ENCODE results near the gene SCEL. TPM values are rescaled to one million over a fixed set of nuclear protein-coding genes. Genes with fewer than 3 reads are reported as not detected.

The SCEL gene, protein sequence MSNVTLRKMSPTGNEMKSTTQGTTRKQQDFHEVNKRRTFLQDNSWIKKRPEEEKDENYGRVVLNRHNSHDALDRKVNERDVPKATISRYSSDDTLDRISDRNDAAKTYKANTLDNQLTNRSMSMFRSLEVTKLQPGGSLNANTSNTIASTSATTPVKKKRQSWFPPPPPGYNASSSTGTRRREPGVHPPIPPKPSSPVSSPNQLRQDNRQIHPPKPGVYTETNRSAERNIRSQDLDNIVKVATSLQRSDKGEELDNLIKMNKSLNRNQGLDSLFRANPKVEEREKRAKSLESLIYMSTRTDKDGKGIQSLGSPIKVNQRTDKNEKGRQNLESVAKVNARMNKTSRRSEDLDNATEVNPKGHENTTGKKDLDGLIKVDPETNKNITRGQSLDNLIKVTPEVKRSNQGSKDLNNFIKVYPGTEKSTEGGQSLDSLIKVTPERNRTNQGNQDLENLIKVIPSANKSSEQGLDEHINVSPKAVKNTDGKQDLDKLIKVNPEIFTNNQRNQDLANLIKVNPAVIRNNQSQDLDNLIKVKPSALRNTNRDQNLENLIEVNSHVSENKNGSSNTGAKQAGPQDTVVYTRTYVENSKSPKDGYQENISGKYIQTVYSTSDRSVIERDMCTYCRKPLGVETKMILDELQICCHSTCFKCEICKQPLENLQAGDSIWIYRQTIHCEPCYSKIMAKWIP
- polyA plus RNA-seq = 100 to 1,000 TPM; 319 to 528 TPM

DNA sequence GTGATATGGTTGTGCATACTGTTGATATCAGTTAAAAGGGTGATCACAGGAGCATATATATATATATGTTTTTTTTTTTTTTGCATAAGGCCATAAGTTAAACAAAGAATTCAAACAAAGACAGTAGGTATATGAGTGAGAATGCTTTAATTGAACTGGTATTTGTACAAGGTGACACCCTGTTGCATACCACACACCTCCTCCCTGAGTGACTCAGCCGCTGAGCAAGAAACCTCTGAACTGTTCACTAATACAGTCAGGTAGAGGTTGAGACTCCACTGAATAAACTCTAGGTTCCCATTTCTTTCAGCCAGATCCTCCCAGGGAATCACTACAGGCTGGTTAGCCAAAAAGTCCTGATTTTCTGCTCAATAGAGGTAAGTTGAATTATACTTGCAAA, at the start of gene SCEL:
Gene SCEL, plus strand, starts transcription at position 259 of the 400 bp plus-strand sequence. CDS start 20,170 bp downstream, outside the sequence.
- Histone ChIP-seq H3K4me1 (ENCODE audit: control insufficient read depth in 2 of 2, insufficient read depth in 2 of 2, low read length in 1 of 2) (no peaks in the 10 kb centered on the region), H3K27ac (ENCODE audit: low read depth in 2 of 2, low read length in 1 of 2) (peak within 1 kb of the TSS; percentile 91 to 94), H3K4me3 (ENCODE audit: low read depth in 1 of 2, low read length in 2 of 2) (peak within 1 kb of the TSS; percentile 51 to 81), H3K36me3 (ENCODE audit: control insufficient read depth in 2 of 2, insufficient read depth in 2 of 2, low read length in 1 of 2) (no peaks in the 10 kb centered on the region), H3K9me3 (ENCODE audit: control insufficient read depth in 2 of 2, insufficient read depth in 1 of 2, low read depth in 1 of 2, low read length in 1 of 2) (no peaks in the 10 kb centered on the region), H3K27me3 (ENCODE audit: control insufficient read depth in 1 of 2, insufficient read depth in 2 of 2, low read length in 2 of 2) (no peaks in the 10 kb centered on the region)
- 30 to 46% methylated on average over 1 of the region's 1 CpG for WGBS, 2 donors

DNA sequence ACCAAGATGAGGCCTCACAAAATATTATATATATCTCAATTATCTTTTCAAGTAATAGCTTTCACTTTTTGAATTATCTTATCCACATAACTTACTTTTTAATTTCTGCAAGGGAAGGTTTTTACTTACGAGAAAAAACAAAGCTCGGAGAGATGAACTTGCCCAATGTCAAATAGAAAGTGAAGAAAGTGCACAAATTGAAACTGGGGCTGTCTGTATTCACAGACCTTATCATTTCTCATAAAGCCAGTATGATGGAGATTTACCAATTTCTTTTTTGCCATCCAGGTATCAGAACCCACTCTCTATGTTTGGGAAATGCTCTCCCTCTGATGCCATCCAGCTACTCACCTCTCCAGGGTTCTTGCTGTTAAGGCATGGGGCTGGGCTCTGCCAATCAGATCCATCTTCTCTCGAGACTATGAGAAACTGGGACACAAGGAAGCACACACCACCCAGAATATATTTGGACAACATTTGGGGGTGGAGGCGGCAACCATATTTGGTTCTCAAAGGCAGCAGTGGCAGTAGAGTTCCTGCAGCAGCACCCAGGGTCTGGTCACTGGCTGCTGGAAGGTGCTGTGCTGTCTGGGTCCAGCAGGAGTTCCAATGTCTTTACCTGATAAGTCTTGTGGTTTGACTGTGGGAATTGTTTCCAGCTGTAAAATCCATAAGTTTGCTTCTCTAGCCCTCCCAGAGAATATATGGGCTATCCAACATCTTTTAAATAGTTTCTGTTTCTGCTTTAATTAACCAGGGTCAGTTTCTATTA, 45.8 kb upstream of the SCEL start:
- Histone ChIP-seq H3K9me3 (ENCODE audit: control insufficient read depth in 2 of 2, insufficient read depth in 1 of 2, low read depth in 1 of 2, low read length in 1 of 2) (no peaks in the 10 kb centered on the region), H3K36me3 (ENCODE audit: control insufficient read depth in 2 of 2, insufficient read depth in 2 of 2, low read length in 1 of 2) (no peaks in the 10 kb centered on the region), H3K27me3 (ENCODE audit: control insufficient read depth in 1 of 2, insufficient read depth in 2 of 2, low read length in 2 of 2) (no peaks in the 10 kb centered on the region), H3K27ac (ENCODE audit: low read depth in 2 of 2, low read length in 1 of 2) (no peak overlapping the region), H3K4me3 (ENCODE audit: low read depth in 1 of 2, low read length in 2 of 2) (no peak overlapping the region), H3K4me1 (ENCODE audit: control insufficient read depth in 2 of 2, insufficient read depth in 2 of 2, low read length in 1 of 2) (no peaks in the 10 kb centered on the region)
- 87 to 88% methylated on average over 4 of the region's 4 CpGs for WGBS, 2 donors

DNA sequence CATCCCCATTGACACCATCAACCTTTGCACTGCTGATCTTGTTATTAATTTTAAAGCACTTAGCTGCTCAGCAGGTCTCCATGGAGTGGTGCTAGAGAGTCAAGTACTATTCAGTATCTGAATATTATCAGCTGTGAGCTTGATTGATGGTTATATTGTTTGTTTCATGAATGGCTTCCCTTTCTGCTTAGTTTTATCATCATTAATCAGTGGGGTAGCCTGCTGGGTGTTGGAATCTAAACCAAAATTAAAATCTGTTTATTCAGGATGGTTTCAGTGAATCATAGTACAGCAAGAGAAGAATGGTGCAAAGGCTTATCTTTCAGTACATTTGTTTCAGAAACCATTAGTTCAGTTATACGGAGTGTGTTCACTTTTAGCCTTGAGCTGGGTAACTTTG, 42.5 kb upstream of the SCEL start:
- WGBS, 2 donors = 7 to 16% methylated on average over 1 of the region's 1 CpG
- H3K9me3 ChIP-seq (ENCODE audit: control insufficient read depth in 2 of 2, insufficient read depth in 1 of 2, low read depth in 1 of 2, low read length in 1 of 2) = no peaks in the 10 kb centered on the region

DNA sequence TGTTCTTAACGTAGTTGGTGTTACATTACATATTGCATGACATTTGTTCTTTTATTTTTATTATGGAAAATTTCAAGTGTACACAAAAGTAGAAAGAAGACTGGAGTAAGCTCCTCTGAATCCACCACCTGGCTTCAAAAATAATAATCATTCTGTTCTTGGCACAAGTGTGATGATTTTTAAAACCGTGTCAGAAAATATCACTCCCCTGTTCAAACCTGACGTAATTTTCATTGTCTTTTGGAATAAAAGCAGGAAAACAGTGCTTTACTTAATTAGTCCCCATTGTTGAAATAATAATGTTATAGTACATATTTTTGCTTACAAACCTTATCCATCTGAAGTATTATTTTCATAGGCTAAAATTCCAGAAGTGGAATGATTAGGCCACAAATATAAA, 41.3 kb upstream of the SCEL start:
- Histone ChIP-seq H3K27me3 (ENCODE audit: control insufficient read depth in 1 of 2, insufficient read depth in 2 of 2, low read length in 2 of 2) (no peaks in the 10 kb centered on the region), H3K4me1 (ENCODE audit: control insufficient read depth in 2 of 2, insufficient read depth in 2 of 2, low read length in 1 of 2) (no peaks in the 10 kb centered on the region), H3K36me3 (ENCODE audit: control insufficient read depth in 2 of 2, insufficient read depth in 2 of 2, low read length in 1 of 2) (no peaks in the 10 kb centered on the region), H3K27ac (ENCODE audit: low read depth in 2 of 2, low read length in 1 of 2) (no peak overlapping the region), H3K9me3 (ENCODE audit: control insufficient read depth in 2 of 2, insufficient read depth in 1 of 2, low read depth in 1 of 2, low read length in 1 of 2) (no peaks in the 10 kb centered on the region), H3K4me3 (ENCODE audit: low read depth in 1 of 2, low read length in 2 of 2) (no peak overlapping the region)
- 55 to 69% methylated on average over 3 of the region's 3 CpGs for WGBS, 2 donors

More for the DNA sequence above, 42.5 kb upstream of the SCEL start:
- no peaks in the 10 kb centered on the region for H3K36me3 ChIP-seq (ENCODE audit: control insufficient read depth in 2 of 2, insufficient read depth in 2 of 2, low read length in 1 of 2)
- no peaks in the 10 kb centered on the region for H3K27me3 ChIP-seq (ENCODE audit: control insufficient read depth in 1 of 2, insufficient read depth in 2 of 2, low read length in 2 of 2)
- H3K27ac ChIP-seq (ENCODE audit: low read depth in 2 of 2, low read length in 1 of 2) = no peak overlapping the region
- no peaks in the 10 kb centered on the region for H3K4me1 ChIP-seq (ENCODE audit: control insufficient read depth in 2 of 2, insufficient read depth in 2 of 2, low read length in 1 of 2)
- no peak overlapping the region for H3K4me3 ChIP-seq (ENCODE audit: low read depth in 1 of 2, low read length in 2 of 2)

DNA sequence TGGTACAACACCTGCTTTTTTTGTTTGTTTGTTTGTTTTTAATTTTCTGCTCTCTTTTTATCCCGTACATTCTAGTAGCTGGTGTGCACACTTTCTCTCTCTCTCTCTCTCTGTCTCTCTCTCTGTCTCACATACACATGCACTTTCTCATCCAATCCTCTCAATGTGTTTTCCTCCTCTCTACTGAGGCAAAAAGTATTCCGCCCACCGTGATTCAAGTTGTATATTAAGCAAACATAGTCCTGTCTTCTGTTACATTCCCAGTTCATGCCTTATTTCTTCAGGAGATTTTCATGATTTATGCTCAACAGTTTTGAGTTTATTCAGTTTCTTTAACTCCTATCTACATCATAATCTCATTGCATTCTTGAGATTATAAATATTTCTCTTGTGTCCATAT, 38.2 kb upstream of the SCEL start:
- WGBS, 2 donors = 73 to 78% methylated on average over 3 of the region's 3 CpGs

DNA sequence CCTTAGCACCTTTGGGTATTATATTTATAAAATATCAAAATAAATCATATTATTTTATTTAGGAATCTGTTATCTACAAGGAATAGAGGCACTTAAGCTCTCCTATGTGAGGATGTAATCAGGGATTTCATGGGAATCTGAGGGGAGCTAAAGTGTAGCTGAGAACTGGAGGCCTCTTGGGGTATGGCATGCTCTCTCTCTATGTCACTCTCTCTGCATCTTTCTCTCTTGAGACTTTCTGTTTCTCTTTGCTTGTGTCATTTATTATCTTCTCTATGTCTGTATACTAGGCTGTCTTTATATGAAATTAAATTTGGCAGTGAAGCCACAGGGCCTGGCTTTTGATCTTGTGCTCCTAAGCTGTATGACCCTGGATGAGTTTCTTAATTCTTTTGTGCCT, 37.7 kb upstream of the SCEL start:
- no peaks in the 10 kb centered on the region for H3K27me3 ChIP-seq (ENCODE audit: control insufficient read depth in 1 of 2, insufficient read depth in 2 of 2, low read length in 2 of 2)
- H3K4me1 ChIP-seq (ENCODE audit: control insufficient read depth in 2 of 2, insufficient read depth in 2 of 2, low read length in 1 of 2) = no peaks in the 10 kb centered on the region
- H3K4me3 ChIP-seq (ENCODE audit: low read depth in 1 of 2, low read length in 2 of 2) = no peak overlapping the region
- H3K36me3 ChIP-seq (ENCODE audit: control insufficient read depth in 2 of 2, insufficient read depth in 2 of 2, low read length in 1 of 2) = no peaks in the 10 kb centered on the region
- H3K9me3 ChIP-seq (ENCODE audit: control insufficient read depth in 2 of 2, insufficient read depth in 1 of 2, low read depth in 1 of 2, low read length in 1 of 2) = no peaks in the 10 kb centered on the region
- H3K27ac ChIP-seq (ENCODE audit: low read depth in 2 of 2, low read length in 1 of 2) = no peak overlapping the region

More for the DNA sequence above, 38.2 kb upstream of the SCEL start:
- Histone ChIP-seq H3K9me3 (ENCODE audit: control insufficient read depth in 2 of 2, insufficient read depth in 1 of 2, low read depth in 1 of 2, low read length in 1 of 2) (no peaks in the 10 kb centered on the region), H3K4me3 (ENCODE audit: low read depth in 1 of 2, low read length in 2 of 2) (no peak overlapping the region), H3K27me3 (ENCODE audit: control insufficient read depth in 1 of 2, insufficient read depth in 2 of 2, low read length in 2 of 2) (no peaks in the 10 kb centered on the region), H3K4me1 (ENCODE audit: control insufficient read depth in 2 of 2, insufficient read depth in 2 of 2, low read length in 1 of 2) (no peaks in the 10 kb centered on the region), H3K27ac (ENCODE audit: low read depth in 2 of 2, low read length in 1 of 2) (no peak overlapping the region), H3K36me3 (ENCODE audit: control insufficient read depth in 2 of 2, insufficient read depth in 2 of 2, low read length in 1 of 2) (no peaks in the 10 kb centered on the region)

DNA sequence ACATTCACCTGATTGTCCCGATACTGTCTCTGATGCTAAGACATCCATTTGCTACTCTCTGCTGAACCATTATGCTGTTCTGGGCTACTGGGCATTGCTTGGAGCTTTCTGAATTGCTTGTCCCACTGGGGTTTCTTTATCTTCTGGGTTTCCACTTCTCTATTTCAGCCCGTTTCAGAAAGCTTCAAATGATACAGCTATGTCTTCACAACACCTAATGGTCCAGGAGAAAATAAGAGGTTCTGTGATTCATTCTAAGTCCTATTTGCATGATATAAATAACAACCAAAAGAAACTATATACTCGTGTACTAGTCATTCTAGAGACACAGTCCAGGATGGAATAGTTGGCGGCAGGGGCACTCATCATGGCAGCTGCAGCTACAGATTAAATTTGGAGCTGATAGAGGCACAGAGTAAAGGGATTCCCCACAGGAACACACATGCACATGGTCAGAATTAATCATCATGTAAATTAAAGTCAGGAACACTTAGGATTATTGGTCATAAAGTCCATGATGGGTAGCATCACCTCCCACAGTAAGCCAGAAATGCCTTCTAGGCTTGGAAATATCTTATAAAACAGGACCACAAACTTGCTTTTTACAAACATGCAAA, 33.3 kb upstream of the SCEL start:
- H3K4me3 ChIP-seq (ENCODE audit: low read depth in 1 of 2, low read length in 2 of 2) = no peak overlapping the region
- no peaks in the 10 kb centered on the region for H3K4me1 ChIP-seq (ENCODE audit: control insufficient read depth in 2 of 2, insufficient read depth in 2 of 2, low read length in 1 of 2)
- 81 to 83% methylated on average over 4 of the region's 4 CpGs for WGBS, 2 donors
- H3K36me3 ChIP-seq (ENCODE audit: control insufficient read depth in 2 of 2, insufficient read depth in 2 of 2, low read length in 1 of 2) = no peaks in the 10 kb centered on the region
- no peaks in the 10 kb centered on the region for H3K27me3 ChIP-seq (ENCODE audit: control insufficient read depth in 1 of 2, insufficient read depth in 2 of 2, low read length in 2 of 2)
- no peak overlapping the region for H3K27ac ChIP-seq (ENCODE audit: low read depth in 2 of 2, low read length in 1 of 2)
- no peaks in the 10 kb centered on the region for H3K9me3 ChIP-seq (ENCODE audit: control insufficient read depth in 2 of 2, insufficient read depth in 1 of 2, low read depth in 1 of 2, low read length in 1 of 2)

DNA sequence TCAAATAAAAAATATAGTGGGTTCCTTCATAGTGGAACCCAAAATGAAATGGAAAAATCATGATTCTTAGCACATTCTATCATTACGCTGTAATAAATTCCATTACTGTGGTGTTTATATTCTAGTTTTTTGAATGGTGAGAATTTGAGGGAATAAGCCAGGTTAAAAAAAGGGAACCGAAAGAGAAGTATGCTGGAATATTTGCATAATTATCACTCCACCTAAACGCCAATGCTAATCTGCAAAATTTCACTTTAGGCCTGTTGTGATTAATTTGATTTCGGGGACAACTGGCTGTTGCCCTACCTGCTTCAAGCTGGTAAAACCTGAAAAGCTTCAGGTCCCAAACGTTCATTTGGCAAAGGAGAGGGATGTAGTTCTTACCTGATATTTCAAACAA, 32.1 kb upstream of the SCEL start:
- WGBS, 2 donors = 62 to 63% methylated on average over 5 of the region's 5 CpGs
- Histone ChIP-seq H3K27me3 (ENCODE audit: control insufficient read depth in 1 of 2, insufficient read depth in 2 of 2, low read length in 2 of 2) (no peaks in the 10 kb centered on the region), H3K27ac (ENCODE audit: low read depth in 2 of 2, low read length in 1 of 2) (peak overlapping the region in 1 of 2 donors; percentile 31), H3K36me3 (ENCODE audit: control insufficient read depth in 2 of 2, insufficient read depth in 2 of 2, low read length in 1 of 2) (no peaks in the 10 kb centered on the region), H3K4me3 (ENCODE audit: low read depth in 1 of 2, low read length in 2 of 2) (no peak overlapping the region), H3K9me3 (ENCODE audit: control insufficient read depth in 2 of 2, insufficient read depth in 1 of 2, low read depth in 1 of 2, low read length in 1 of 2) (no peaks in the 10 kb centered on the region), H3K4me1 (ENCODE audit: control insufficient read depth in 2 of 2, insufficient read depth in 2 of 2, low read length in 1 of 2) (no peaks in the 10 kb centered on the region)

DNA sequence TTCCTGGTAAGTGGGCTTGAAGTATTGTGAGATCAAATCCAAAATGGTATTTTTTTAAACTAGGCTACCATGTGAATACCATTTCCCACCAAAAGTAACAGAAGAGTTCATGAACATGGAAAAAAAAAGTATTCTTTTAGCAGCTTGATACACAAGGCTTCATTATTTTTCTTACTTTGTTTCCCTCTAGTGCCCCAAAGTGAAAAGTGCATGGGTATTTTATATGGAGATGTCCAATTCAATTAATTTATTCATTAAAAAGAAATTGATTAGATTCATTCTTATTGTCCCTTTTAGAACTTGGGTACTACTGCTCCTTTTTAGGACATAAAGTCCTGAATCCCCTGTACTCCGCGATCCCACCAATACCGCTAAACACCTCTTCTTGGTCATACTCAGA, 28.6 kb upstream of the SCEL start:
- H3K27me3 ChIP-seq (ENCODE audit: control insufficient read depth in 1 of 2, insufficient read depth in 2 of 2, low read length in 2 of 2) = no peaks in the 10 kb centered on the region
- no peaks in the 10 kb centered on the region for H3K36me3 ChIP-seq (ENCODE audit: control insufficient read depth in 2 of 2, insufficient read depth in 2 of 2, low read length in 1 of 2)
- H3K27ac ChIP-seq (ENCODE audit: low read depth in 2 of 2, low read length in 1 of 2) = no peak overlapping the region
- 95 to 98% methylated on average over 3 of the region's 3 CpGs for WGBS, 2 donors
- H3K4me1 ChIP-seq (ENCODE audit: control insufficient read depth in 2 of 2, insufficient read depth in 2 of 2, low read length in 1 of 2) = no peaks in the 10 kb centered on the region
- no peak overlapping the region for H3K4me3 ChIP-seq (ENCODE audit: low read depth in 1 of 2, low read length in 2 of 2)
- no peaks in the 10 kb centered on the region for H3K9me3 ChIP-seq (ENCODE audit: control insufficient read depth in 2 of 2, insufficient read depth in 1 of 2, low read depth in 1 of 2, low read length in 1 of 2)

All from esophagus (tissue), 2 donors.